ENCODE results near the gene NRK.

DNA sequence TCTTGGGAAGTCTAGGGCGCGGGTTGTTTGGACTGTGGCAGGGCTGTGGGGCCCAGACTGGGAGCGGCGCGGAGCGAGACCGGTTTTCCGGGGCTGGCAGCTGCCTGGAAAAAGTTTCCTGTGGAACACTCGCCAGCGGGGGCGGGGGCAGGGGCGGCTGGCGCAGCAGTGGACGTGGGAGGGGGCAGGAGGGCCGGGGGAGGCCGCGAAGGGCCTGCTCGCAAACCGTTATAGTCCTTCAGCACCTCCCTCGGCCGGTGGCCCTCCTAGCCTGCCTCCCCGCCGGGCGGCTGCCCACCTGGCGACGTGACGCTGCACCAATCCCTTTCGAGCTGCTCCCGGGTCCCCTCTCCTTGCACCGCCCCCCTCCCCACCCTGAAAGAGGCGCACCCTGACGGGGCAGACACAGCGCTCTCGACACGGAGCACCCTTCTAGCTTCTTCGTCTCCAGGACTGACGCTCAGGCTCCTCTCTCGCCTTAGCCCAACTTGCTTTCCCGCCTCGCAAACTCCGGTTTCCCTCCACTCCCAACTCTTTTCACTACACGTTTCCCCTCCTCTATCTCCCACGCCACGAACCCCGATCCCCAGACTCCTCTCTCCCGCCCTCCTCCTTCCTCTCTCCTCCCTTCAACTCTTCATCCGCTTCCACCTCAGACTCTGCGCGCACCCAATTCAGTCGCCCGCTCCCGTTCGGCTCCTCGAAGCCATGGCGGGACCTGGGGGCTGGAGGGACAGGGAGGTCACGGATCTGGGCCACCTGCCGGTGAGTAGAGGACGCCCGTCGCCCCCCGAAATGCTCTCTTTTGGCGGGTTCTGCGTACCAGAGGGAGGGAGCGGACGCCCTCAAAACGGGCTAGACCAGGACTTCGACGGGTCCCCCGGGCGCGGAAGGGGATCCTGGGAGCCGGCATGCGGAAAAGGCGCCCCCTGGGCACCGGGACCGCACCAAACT is at the start of gene NRK:
- no peak for TF ChIP-seq CTCF (conservative IDR thresholded peaks at IDR 0.05)
- TF ChIP-seq ZFX (IDR thresholded peaks at IDR 0.05): no peak

Measured in C4-2B (cell line).